ENCODE measurements around the gene DLG1. TPM values are rescaled to one million over a fixed set of nuclear protein-coding genes. Genes with fewer than 3 reads are reported as not detected.

Gene DLG1
- total RNA-seq, 1 experiment from 2014 or later, result 107 TPM

- Histone ChIP-seq H3K36me3 (ENCODE audit: insufficient read depth, low read length, poor library complexity, severe bottlenecking) (peaks cover 34% of the 10 kb centered on the region), H3K27ac (ENCODE audit: low read depth, low read length, poor library complexity, severe bottlenecking) (peak overlapping the region; percentile 94), H3K4me1 (ENCODE audit: insufficient read depth, low read length, poor library complexity, severe bottlenecking) (peaks cover 42% of the 10 kb centered on the region), H3K27me3 (replicated peaks; ENCODE audit: insufficient read depth, low read depth, low read length, poor library complexity) (no peaks in the 10 kb centered on the region), H3K4me3 (ENCODE audit: low read depth, low read length, poor library complexity, severe bottlenecking) (peak overlapping the region; percentile 96), H3K9me3 (ENCODE audit: low read depth, low read length, poor library complexity, severe bottlenecking) (no peaks in the 10 kb centered on the region)
- BruUV-seq (replicated peaks), result no TSS peak
- POLR2A ChIA-PET (ENCODE audit: low non-redundant PET), result interaction anchor here (0.6 kb wide), 2 partner anchors 144 to 150 kb away, joined by 3 to 5 read pairs; no protein-coding TSS in a partner anchor
- CTCF ChIA-PET, result interaction anchor here (0.6 to 0.7 kb wide), 4 partner anchors 77 to 1356 kb away, joined by 3 to 8 read pairs (median 5); no protein-coding TSS in a partner anchor
- DNase-seq (ENCODE audit: low spot score), result peak; percentile 96
- TF ChIP-seq CTCF (conservative IDR thresholded peaks at IDR 0.05; ENCODE audit: low read depth, low read length), result no peak
- TF ChIP-seq EZH2 (IDR thresholded peaks at IDR 0.05; ENCODE audit: borderline replicate concordance, low read depth, low read length, poor library complexity, severe bottlenecking), result no peak
- intact Hi-C loops (cut with micrococcal nuclease; ENCODE audit: unreplicated experiment), result no loop called here
Observed at GRCh38 chr3:197297476-197298340, 704 bp downstream of the DLG1 start.

- CTCF ChIA-PET, result no interaction called here
- Histone ChIP-seq H3K27me3 (replicated peaks; ENCODE audit: insufficient read depth, low read depth, low read length, poor library complexity) (no peaks in the 10 kb centered on the region), H3K4me1 (ENCODE audit: insufficient read depth, low read length, poor library complexity, severe bottlenecking) (peaks cover 39% of the 10 kb centered on the region), H3K9me3 (ENCODE audit: low read depth, low read length, poor library complexity, severe bottlenecking) (no peaks in the 10 kb centered on the region), H3K27ac (ENCODE audit: low read depth, low read length, poor library complexity, severe bottlenecking) (peak overlapping the region; percentile 94), H3K4me3 (ENCODE audit: low read depth, low read length, poor library complexity, severe bottlenecking) (peak overlapping the region; percentile 96), H3K36me3 (ENCODE audit: insufficient read depth, low read length, poor library complexity, severe bottlenecking) (peaks cover 41% of the 10 kb centered on the region)
- TSS peak; percentile 37 for BruUV-seq (replicated peaks)
- POLR2A ChIA-PET (ENCODE audit: low non-redundant PET), result no interaction called here
- no peak for TF ChIP-seq EZH2 (IDR thresholded peaks at IDR 0.05; ENCODE audit: borderline replicate concordance, low read depth, low read length, poor library complexity, severe bottlenecking)
- TF ChIP-seq CTCF (conservative IDR thresholded peaks at IDR 0.05; ENCODE audit: low read depth, low read length), result no peak
- intact Hi-C loops (cut with micrococcal nuclease; ENCODE audit: unreplicated experiment), result no loop called here
- DNase-seq (ENCODE audit: low spot score), result no peak
Observed at GRCh38 chr3:197297002-197297401, 1.4 kb downstream of the DLG1 start.

GRCh38 chr3:197296545-197296944 lies 1.9 kb downstream of the DLG1 start:
- Histone ChIP-seq H3K27ac (ENCODE audit: low read depth, low read length, poor library complexity, severe bottlenecking) (peak overlapping the region; percentile 94), H3K4me3 (ENCODE audit: low read depth, low read length, poor library complexity, severe bottlenecking) (peak overlapping the region; percentile 96), H3K4me1 (ENCODE audit: insufficient read depth, low read length, poor library complexity, severe bottlenecking) (peaks cover 39% of the 10 kb centered on the region), H3K36me3 (ENCODE audit: insufficient read depth, low read length, poor library complexity, severe bottlenecking) (peaks cover 46% of the 10 kb centered on the region), H3K27me3 (replicated peaks; ENCODE audit: insufficient read depth, low read depth, low read length, poor library complexity) (no peaks in the 10 kb centered on the region), H3K9me3 (ENCODE audit: low read depth, low read length, poor library complexity, severe bottlenecking) (no peaks in the 10 kb centered on the region)
- no peak for TF ChIP-seq CTCF (conservative IDR thresholded peaks at IDR 0.05; ENCODE audit: low read depth, low read length)
- no peak for TF ChIP-seq EZH2 (IDR thresholded peaks at IDR 0.05; ENCODE audit: borderline replicate concordance, low read depth, low read length, poor library complexity, severe bottlenecking)
- BruUV-seq (replicated peaks), result no TSS peak
- POLR2A ChIA-PET (ENCODE audit: low non-redundant PET), result no interaction called here
- CTCF ChIA-PET, result no interaction called here
- no peak for DNase-seq (ENCODE audit: low spot score)
- intact Hi-C loops (cut with micrococcal nuclease; ENCODE audit: unreplicated experiment), result no loop called here
